GM06990 (cell line): ENCODE results near the gene ZNF761.
"Not testable (repeated sequence)": the region's sequence is repeated elsewhere in the genome, so short reads cannot be mapped to it uniquely, and the experiment has no call there.

ENCODE experiments used
- DNase-seq: peaks from one replicate; pipeline ENCODE4 v3.0.0-alpha.2; 2011; ENCODE audit not compliant: insufficient read length; ENCODE audit errors: extremely low read depth
- H3K27me3 ChIP-seq: replicated peaks from 2 replicates; pipeline ENCODE4 v1.6.0; 2011; ENCODE audit warnings: low read length; ENCODE audit not compliant: control insufficient read depth, insufficient read depth
- H3K36me3 ChIP-seq: 2 replicates; pipeline ENCODE4 v1.5.1; 2011; ENCODE audit warnings: low read length; ENCODE audit not compliant: control insufficient read depth, insufficient read depth
- H3K4me3 ChIP-seq: replicated peaks from 2 replicates; pipeline ENCODE4 v1.5.1; 2011; ENCODE audit warnings: low read depth, mild to moderate bottlenecking, control low read depth, low read length
- TF ChIP-seq, protein P1 (sequence below): IDR thresholded peaks from 2 replicates; pipeline ENCODE4 v1.5.1; 2011; ENCODE audit warnings: low read length, control low read depth, mild to moderate bottlenecking, inconsistent platforms; ENCODE audit not compliant: insufficient read depth, poor library complexity, severe bottlenecking

Gene ZNF761

DNA sequence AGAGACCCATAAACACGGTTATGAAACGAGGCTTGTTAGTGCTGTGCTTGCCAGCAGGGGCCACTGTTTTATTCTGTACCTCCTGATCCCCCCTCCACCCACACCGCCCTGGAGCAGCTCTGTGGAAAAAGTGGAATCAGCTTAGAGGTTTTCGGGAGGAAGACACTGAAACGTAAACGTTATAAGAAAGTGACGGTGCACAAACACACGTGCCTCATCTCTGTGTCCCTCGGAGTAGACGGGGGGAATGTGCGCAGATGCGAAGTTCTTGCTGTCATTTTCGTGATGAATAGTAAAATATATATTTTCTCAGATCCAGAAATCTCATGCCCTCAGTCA lies 72.5 kb downstream of the ZNF761 start:
- not testable (repeated sequence) for H3K27me3 ChIP-seq, H3K4me3 ChIP-seq, DNase-seq

DNA sequence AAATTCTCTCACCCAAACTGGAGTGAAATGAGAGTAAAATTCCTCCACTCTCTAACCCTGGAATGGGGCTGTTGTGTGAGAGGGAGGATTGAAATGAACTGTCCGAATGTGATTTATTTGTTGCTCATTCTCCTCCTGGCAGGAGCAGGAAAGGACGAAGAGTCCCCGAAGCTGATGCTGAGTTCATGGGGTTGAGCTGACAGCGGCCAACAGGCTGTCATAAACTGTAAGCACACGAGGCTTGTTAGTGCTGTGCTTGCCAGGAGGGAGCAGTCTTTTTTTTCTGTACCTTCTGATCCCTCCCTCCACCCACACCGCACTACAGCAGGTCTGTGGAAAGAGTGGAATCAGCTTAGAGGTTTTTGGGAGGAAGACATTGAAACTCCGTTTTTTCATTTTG lies 73.1 kb downstream of the ZNF761 start:
- H3K4me3 ChIP-seq = no peak overlapping the region
- TF ChIP-seq, protein P1, sequence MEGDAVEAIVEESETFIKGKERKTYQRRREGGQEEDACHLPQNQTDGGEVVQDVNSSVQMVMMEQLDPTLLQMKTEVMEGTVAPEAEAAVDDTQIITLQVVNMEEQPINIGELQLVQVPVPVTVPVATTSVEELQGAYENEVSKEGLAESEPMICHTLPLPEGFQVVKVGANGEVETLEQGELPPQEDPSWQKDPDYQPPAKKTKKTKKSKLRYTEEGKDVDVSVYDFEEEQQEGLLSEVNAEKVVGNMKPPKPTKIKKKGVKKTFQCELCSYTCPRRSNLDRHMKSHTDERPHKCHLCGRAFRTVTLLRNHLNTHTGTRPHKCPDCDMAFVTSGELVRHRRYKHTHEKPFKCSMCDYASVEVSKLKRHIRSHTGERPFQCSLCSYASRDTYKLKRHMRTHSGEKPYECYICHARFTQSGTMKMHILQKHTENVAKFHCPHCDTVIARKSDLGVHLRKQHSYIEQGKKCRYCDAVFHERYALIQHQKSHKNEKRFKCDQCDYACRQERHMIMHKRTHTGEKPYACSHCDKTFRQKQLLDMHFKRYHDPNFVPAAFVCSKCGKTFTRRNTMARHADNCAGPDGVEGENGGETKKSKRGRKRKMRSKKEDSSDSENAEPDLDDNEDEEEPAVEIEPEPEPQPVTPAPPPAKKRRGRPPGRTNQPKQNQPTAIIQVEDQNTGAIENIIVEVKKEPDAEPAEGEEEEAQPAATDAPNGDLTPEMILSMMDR = no peak
- H3K36me3 ChIP-seq = no peaks in the 10 kb centered on the region
- no peaks in the 10 kb centered on the region for H3K27me3 ChIP-seq
- no peak for DNase-seq

More for the DNA sequence above, 72.5 kb downstream of the ZNF761 start:
- not testable (repeated sequence) for H3K36me3 ChIP-seq

DNA sequence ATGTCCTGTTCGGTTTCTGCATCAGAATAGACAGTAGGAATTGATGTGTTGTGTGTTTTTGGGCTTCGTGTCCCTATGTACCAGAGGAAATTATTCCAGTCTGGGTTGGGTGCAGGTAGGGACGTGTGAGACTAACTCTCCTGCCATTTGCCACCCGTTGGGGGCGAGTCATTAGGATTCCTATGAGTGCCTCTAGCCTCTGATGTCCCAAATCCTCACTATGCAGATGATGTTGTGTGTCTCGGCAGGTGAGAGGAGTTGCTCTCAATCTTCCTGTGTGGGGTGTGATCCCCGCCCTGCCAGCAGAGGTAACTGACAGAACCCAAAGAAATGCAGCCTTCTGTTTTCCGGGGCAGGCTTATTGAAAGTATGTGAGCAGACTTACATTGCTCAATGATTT lies 74.9 kb downstream of the ZNF761 start:
- Histone ChIP-seq H3K4me3 (no peak overlapping the region), H3K27me3 (no peaks in the 10 kb centered on the region), H3K36me3 (no peaks in the 10 kb centered on the region)
- TF ChIP-seq, protein P1 = no peak
- DNase-seq = no peak
